Esophagus muscularis mucosa (tissue), 4 donors: ENCODE data around the gene ZMIZ1. TPM values are rescaled to one million over a fixed set of nuclear protein-coding genes. Genes with fewer than 3 reads are reported as not detected.

Source experiments
- DNase-seq: peaks from one replicate; pipeline ENCODE4 v3.0.0-alpha.2; 2017; ENCODE audit errors: extremely low spot score
- H3K27ac ChIP-seq, 4 donors: fragments of 200-600 bp; sonication (generic); replicated peaks in 1 of 4; 1 replicate in 3 of 4; 2 replicates in 1 of 4; pipeline ENCODE4 v1.5.1; 2016 to 2019; ENCODE audit warnings: mild to moderate bottlenecking in 1 of 4
- H3K27me3 ChIP-seq, 4 donors: fragments of 200-600 bp; sonication (generic); one replicate each; pipeline versions ENCODE4 v1.5.1 to v1.6.0; 2016 to 2019
- H3K36me3 ChIP-seq, 4 donors: fragments of 200-600 bp; sonication (generic); one replicate each; pipeline ENCODE4 v1.5.1; 2016 to 2019
- H3K4me1 ChIP-seq, 4 donors: fragments of 200-600 bp; sonication (generic); one replicate each; pipeline ENCODE4 v1.5.1; 2016 to 2019
- H3K4me3 ChIP-seq, 4 donors: fragments of 200-600 bp; sonication (generic); 1 replicate in 2 of 4; 2 replicates in 2 of 4; pipeline ENCODE4 v1.5.1; 2016 to 2019; ENCODE audit warnings: mild to moderate bottlenecking in 4 of 4, moderate library complexity in 1 of 4
- H3K9me3 ChIP-seq, 4 donors: fragments of 200-600 bp; sonication (generic); 1 replicate in 3 of 4; 2 replicates in 1 of 4; pipeline ENCODE4 v1.5.1; 2016 to 2019
- EP300 ChIP-seq: sonication (generic); formaldehyde crosslinking; IDR thresholded peaks from one replicate; pipeline ENCODE4 v1.6.1; 2017; ENCODE audit warnings: antibody characterized with exemption
- POLR2A ChIP-seq: fragments of 450-650 bp; IDR thresholded peaks from one replicate; pipeline ENCODE4 v1.6.1; 2017; ENCODE audit warnings: antibody characterized with exemption, moderate library complexity, mild to moderate bottlenecking, low read depth
- POLR2AphosphoS5 ChIP-seq, 2 donors: sonication (generic); formaldehyde crosslinking; IDR thresholded peaks; one replicate each; pipeline ENCODE4 v1.6.1; 2017; ENCODE audit warnings: antibody characterized with exemption in 2 of 2
- whole genome bisulfite sequencing: methylation state at CpG from one replicate; pipeline ENCODE4 v1.1.5; 2018; 5-methylcytosine and 5-hydroxymethylcytosine counted together
- intact Hi-C: fragments of 100-400 bp; cut with DNase I; formaldehyde crosslinking; loops from one replicate; pipeline ENCODE4 v1.15.1; 2023
- total RNA-seq, 4 donors: library from RNA; depleted of rRNA; stranded (reverse); fragments of >200 nt; gene quantifications; one replicate each; pipeline versions ENCODE4 v1.1.0 to v1.2.1, GENCODE V29; 2016
- TF ChIP-seq, protein P1 (sequence below), 3 experiments: fragments of 200-600 bp in 2 of 3; fragments of 450-650 bp in 1 of 3; sonication (generic) in 2 of 3; IDR thresholded peaks; one replicate each; pipeline ENCODE4 v1.5.1; 2017 to 2019; ENCODE audit warnings: antibody characterized with exemption in 3 of 3, mild to moderate bottlenecking in 2 of 3, moderate library complexity in 1 of 3

Gene ZMIZ1
- total RNA-seq, 4 donors from 2014 or later: 48.7 to 87.2 (median 66.0) TPM

DNA sequence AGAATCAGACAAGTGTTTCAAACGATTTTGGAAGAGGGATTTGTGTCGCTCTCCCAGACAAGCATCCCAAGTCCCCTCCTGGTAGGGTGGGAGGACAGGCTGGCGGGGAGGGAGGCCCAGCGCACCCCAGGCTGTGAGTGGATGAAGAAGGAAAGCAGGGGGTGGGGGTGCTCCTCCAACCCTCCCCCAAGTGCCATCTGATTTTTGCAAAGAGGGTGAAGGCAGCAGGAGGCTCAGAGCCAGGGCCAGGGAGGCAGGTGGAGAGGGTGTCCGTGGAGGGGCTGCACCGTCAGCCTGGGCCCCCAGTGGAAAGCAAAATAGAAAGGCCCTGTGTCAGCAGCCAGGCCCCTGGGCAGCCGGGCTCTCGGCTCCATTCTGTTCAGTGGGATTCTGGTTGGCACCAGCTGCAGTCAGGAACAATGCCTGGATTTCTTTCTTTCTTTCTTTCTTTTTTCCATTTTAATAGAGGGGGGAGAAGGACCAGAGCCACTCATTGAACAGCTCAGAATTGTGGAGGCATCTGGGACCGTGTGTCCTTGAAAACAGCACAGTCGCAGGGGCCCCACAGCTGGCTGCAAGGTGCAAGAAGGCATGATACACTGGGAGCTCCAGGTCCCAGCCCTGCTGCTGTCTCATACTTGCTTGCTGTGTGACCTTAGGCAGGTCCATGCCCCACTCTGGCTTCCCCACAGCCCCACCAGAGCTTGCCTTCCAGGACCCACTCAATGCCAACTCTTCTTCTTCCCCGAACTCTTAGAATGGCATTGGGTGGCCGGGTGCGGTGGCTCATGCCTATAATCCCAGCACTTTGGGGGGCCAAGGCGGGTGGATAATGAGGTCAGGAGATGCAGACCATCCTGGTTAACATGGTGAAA lies 7.1 kb upstream of the ZMIZ1 start:
- Histone ChIP-seq H3K9me3 (no peaks in the 10 kb centered on the region), H3K27ac (no peak overlapping the region), H3K4me1 (peaks cover 5 to 8% (median 6%) of the 10 kb centered on the region in 4 donors), H3K4me3 (no peak overlapping the region), H3K27me3 (no peaks in the 10 kb centered on the region), H3K36me3 (no peaks in the 10 kb centered on the region)
- WGBS: 90% methylated on average over 12 of the region's 14 CpGs
- intact Hi-C loops: loop anchor here (10.0 kb wide), 3 partner anchors 307 to 1007 kb away; no protein-coding TSS in a partner anchor
- TF ChIP-seq POLR2AphosphoS5 (IDR thresholded peaks at IDR 0.05) (no peak), EP300 (no peak), POLR2A (no peak)
- TF ChIP-seq, protein P1, sequence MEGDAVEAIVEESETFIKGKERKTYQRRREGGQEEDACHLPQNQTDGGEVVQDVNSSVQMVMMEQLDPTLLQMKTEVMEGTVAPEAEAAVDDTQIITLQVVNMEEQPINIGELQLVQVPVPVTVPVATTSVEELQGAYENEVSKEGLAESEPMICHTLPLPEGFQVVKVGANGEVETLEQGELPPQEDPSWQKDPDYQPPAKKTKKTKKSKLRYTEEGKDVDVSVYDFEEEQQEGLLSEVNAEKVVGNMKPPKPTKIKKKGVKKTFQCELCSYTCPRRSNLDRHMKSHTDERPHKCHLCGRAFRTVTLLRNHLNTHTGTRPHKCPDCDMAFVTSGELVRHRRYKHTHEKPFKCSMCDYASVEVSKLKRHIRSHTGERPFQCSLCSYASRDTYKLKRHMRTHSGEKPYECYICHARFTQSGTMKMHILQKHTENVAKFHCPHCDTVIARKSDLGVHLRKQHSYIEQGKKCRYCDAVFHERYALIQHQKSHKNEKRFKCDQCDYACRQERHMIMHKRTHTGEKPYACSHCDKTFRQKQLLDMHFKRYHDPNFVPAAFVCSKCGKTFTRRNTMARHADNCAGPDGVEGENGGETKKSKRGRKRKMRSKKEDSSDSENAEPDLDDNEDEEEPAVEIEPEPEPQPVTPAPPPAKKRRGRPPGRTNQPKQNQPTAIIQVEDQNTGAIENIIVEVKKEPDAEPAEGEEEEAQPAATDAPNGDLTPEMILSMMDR (IDR thresholded peaks at IDR 0.05): no peak
- DNase-seq: no peak

DNA sequence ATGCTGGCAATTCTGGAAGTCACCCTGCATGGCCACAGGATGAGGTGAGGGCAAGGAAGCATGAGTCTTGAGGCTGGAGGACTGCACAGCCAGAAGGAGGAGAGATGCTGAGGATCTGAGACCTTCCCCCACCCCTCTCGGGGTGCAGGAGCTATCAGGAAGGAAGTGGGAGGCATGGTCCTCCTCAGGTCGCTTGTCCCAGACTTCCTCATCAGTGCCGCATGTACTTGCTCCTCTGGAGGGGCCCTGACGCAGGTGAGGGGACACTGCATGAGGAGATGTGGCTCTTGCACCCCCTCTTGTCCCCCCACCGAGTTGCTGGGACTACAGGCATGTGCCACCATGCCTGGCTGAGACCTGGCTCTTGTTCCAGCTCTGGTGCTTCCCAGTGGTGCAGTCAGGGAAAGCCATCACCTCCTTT lies 5.7 kb upstream of the ZMIZ1 start:
- 86% methylated on average over 4 of the region's 5 CpGs for WGBS
- Histone ChIP-seq H3K36me3 (no peaks in the 10 kb centered on the region), H3K4me1 (peaks cover 15 to 19% (median 17%) of the 10 kb centered on the region in 4 donors), H3K27me3 (peaks cover 0 to 7% (median 0%) of the 10 kb centered on the region in 4 donors), H3K9me3 (no peaks in the 10 kb centered on the region), H3K27ac (no peak overlapping the region), H3K4me3 (no peak overlapping the region)
- TF ChIP-seq, protein P1 (IDR thresholded peaks at IDR 0.05): no peak
- no peak for TF ChIP-seq POLR2AphosphoS5 (IDR thresholded peaks at IDR 0.05)
- no peak for TF ChIP-seq EP300
- TF ChIP-seq POLR2A: no peak
- DNase-seq: no peak
- intact Hi-C loops: loop anchor here (10.0 kb wide), 3 partner anchors 308 to 1008 kb away; no protein-coding TSS in a partner anchor

DNA sequence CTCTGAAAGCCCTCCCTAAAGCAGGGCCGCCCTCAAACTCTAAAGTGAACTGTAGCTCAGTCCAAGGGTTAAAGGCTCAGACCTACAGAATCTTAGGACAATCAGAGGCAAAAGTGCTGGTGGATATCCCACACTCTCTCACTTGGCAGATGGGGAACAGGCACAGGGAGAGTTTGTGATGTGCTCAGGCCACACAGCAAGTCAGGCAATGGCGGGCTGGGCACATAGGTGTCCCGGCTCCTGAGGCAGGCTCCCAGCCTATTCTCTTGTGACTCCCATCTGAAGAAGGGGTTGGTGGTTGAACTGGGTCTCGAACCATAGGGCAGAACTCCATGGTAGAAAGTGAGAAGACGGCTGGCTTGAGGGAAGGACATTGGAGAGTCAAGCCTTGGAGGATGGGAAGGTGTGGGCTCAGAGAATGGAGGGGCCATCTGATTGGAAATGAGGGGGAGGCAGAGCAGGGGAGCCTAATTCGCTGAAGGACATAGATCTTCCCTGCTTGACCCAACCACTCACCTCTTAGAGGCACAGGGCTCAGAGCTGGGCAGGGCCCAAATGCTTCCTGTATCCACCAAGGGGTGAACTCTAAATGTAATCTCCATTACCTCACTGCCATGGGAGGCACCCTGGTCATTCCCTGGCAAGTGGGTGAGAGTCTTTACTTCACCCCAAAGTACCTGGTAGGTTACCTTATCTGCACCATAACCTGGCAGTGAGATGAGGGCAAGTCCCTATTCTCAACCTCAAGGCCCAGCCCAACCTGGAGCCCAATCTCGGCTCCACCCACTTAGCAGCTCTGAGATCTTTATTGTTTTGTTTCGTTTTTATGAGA lies 4.9 kb upstream of the ZMIZ1 start:
- 92% methylated on average over 7 of the region's 8 CpGs for WGBS
- H3K27me3 ChIP-seq: peaks cover 0 to 7% (median 0%) of the 10 kb centered on the region in 4 donors
- no peak overlapping the region for H3K4me3 ChIP-seq
- peaks cover 18 to 24% (median 21%) of the 10 kb centered on the region in 4 donors for H3K4me1 ChIP-seq
- H3K9me3 ChIP-seq: no peaks in the 10 kb centered on the region
- H3K36me3 ChIP-seq: no peaks in the 10 kb centered on the region
- H3K27ac ChIP-seq: no peak overlapping the region
- intact Hi-C loops: loop anchor here (10.0 kb wide), 3 partner anchors 309 to 1009 kb away; no protein-coding TSS in a partner anchor
- no peak for DNase-seq
- TF ChIP-seq, protein P1 (IDR thresholded peaks at IDR 0.05): no peak

DNA sequence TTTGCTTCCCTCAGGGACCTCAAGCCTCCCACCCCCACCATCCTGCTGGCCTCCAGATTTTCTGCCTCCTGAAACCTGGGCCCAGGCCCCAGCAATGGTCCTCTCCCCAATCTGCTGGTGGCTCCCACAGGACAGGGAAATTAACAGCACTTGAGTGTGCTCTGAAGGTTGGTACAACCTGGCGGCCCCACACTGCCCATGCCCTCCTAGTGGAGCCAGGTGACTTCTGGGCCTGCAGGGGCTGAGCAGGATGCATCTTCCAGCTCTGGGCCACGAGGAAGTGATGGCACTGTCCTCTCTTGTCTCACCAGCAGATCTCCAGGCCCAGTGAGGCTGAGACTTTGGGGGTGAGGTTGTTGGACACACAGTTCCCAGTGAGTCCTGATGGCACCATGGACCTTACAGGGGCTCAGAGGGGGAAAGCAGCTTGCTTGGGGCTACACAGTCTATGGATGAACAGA lies 3.6 kb upstream of the ZMIZ1 start:
- peaks cover 16 to 24% (median 21%) of the 10 kb centered on the region in 4 donors for H3K4me1 ChIP-seq
- no CpG with 5 or more reads among the region's 2 CpGs for WGBS
- no peak overlapping the region for H3K4me3 ChIP-seq
- DNase-seq: no peak
- TF ChIP-seq EP300 (no peak), POLR2A (no peak), POLR2AphosphoS5 (IDR thresholded peaks at IDR 0.05) (no peak)
- TF ChIP-seq, protein P1 (IDR thresholded peaks at IDR 0.05): no peak
- peaks cover 0 to 7% (median 0%) of the 10 kb centered on the region in 4 donors for H3K27me3 ChIP-seq
- intact Hi-C loops: loop anchor here (5.0 to 10.0 kb wide), 4 partner anchors 310 to 1010 kb away; no protein-coding TSS in a partner anchor
- H3K36me3 ChIP-seq: no peaks in the 10 kb centered on the region
- no peak overlapping the region for H3K27ac ChIP-seq
- no peaks in the 10 kb centered on the region for H3K9me3 ChIP-seq
